Mammary epithelial cell (primary cell): ENCODE results near the gene OR7C1.

Source experiments
- EZH2 ChIP-seq: IDR thresholded peaks from 2 replicates; pipeline ENCODE4 v1.6.1; 2012; ENCODE audit warnings: low read length, inconsistent platforms, borderline replicate concordance
- TF ChIP-seq, protein P1 (sequence below), 2 donors: IDR thresholded peaks in 1 of 2; conservative IDR thresholded peaks in 1 of 2; 2 replicates each; pipeline ENCODE4 v1.5.1; 2011 to 2012; ENCODE audit warnings: inconsistent platforms in 2 of 2, low read length in 2 of 2, mild to moderate bottlenecking in 2 of 2, control low read depth in 1 of 2, low read depth in 1 of 2; ENCODE audit not compliant: insufficient read depth in 1 of 2; ENCODE audit errors: extremely low read depth in 1 of 2

DNA sequence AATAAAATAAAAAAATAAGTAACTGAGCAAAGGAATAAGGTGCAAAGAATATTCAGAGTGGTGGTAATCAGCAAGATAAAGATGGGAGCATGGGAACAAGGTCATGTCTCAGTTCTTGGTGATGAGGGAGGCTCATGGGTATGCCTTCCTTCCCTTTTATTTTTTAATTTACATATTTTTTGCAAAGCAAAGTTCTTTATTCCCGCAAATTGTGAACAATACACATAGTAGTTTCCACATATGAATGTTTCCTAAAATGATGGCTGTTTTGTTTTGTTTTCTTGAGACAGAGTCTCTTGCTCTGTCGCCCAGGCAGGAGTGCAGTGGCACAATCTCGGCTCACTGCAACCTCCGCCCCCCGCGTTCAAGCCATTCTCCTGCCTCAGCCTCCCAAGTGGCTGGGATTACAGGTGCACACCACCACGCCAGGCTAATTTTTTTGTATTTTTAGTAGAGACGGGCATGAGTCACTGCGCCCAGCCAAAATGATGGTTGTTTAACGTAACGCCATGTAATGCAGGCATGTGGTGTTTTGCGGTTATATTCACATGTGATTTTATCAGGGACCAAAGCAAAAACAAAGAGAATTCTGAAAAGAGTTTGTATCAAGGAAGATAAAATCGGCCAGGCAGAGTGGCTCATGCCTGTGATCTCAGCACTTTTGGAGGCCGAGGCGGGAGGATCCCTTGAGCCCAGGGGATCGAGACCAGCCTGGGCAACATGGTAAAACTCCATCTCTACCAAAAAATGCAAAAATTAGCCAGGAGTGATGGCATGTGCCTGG lies 52.2 kb downstream of the OR7C1 start:
- no peak for TF ChIP-seq EZH2
- TF ChIP-seq, protein P1, sequence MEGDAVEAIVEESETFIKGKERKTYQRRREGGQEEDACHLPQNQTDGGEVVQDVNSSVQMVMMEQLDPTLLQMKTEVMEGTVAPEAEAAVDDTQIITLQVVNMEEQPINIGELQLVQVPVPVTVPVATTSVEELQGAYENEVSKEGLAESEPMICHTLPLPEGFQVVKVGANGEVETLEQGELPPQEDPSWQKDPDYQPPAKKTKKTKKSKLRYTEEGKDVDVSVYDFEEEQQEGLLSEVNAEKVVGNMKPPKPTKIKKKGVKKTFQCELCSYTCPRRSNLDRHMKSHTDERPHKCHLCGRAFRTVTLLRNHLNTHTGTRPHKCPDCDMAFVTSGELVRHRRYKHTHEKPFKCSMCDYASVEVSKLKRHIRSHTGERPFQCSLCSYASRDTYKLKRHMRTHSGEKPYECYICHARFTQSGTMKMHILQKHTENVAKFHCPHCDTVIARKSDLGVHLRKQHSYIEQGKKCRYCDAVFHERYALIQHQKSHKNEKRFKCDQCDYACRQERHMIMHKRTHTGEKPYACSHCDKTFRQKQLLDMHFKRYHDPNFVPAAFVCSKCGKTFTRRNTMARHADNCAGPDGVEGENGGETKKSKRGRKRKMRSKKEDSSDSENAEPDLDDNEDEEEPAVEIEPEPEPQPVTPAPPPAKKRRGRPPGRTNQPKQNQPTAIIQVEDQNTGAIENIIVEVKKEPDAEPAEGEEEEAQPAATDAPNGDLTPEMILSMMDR (conservative IDR thresholded peaks at IDR 0.05 in 1 of 2, IDR thresholded peaks at IDR 0.05 in 1 of 2; ENCODE audit: extremely low read depth in 1 of 2, insufficient read depth in 1 of 2, low read depth in 1 of 2, low read length in 2 of 2) = no peak
